A549 treated with CORT108297 at 1 μM for 4 hours (cell line): ENCODE data around the gene TTC19. TPM values are rescaled to one million over a fixed set of nuclear protein-coding genes. Genes with fewer than 3 reads are reported as not detected.

Experiments used
- total RNA-seq: library from RNA; stranded (reverse); fragments of 200-300 nt; extraction: Qiagen RNA extraction; gene quantifications from 5 replicates; pipeline ENCODE4 v1.2.3, GENCODE V29; 2022

TTC19 gene, protein sequence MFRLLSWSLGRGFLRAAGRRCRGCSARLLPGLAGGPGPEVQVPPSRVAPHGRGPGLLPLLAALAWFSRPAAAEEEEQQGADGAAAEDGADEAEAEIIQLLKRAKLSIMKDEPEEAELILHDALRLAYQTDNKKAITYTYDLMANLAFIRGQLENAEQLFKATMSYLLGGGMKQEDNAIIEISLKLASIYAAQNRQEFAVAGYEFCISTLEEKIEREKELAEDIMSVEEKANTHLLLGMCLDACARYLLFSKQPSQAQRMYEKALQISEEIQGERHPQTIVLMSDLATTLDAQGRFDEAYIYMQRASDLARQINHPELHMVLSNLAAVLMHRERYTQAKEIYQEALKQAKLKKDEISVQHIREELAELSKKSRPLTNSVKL
- 45.0 to 49.3 TPM (median 48.0 TPM) in 5 replicates for total RNA-seq

GRCh38 chr17:15999141-15999973 is at the start of gene TTC19, which contains the start of gene ZSWIM7:
TTC19 (plus strand) TSS chr17:15999824; CDS start chr17:15999849, 25 bp downstream.
ZSWIM7 (minus strand) TSS chr17:15999704; CDS start chr17:15999594, 110 bp downstream.

Other genes starting within 250 kb of the TTC19 start
- 9.4 to 15.3 TPM (median 13.3 TPM) in 5 replicates for gene ADORA2B, start 54.7 kb upstream of the TTC19 start, total RNA-seq
- gene ZSWIM7, start 120 bp upstream of the TTC19 start, total RNA-seq, result 44.0 to 51.3 TPM (median 46.3 TPM) in 5 replicates
- 62.1 to 91.9 TPM (median 69.1 TPM) in 5 replicates for gene NCOR1, start 215.7 kb downstream of the TTC19 start, total RNA-seq
- 16.1 to 20.8 TPM (median 16.7 TPM) in 5 replicates for gene PIGL, start 217.4 kb downstream of the TTC19 start, total RNA-seq